ENCODE measurements around the gene EFEMP2.

EFEMP2 gene

GRCh38 chr11:65821107-65821506 is 51.5 kb downstream of the EFEMP2 start:
- H3K4me3 ChIP-seq (ENCODE audit: low read length): no peak overlapping the region
- no peak for DNase-seq (ENCODE audit: low read depth)
- TF ChIP-seq CTCF (conservative IDR thresholded peaks at IDR 0.05; ENCODE audit: low read length): no peak

GRCh38 chr11:65817835-65818680 is 54.5 kb downstream of the EFEMP2 start:
- DNase-seq (ENCODE audit: low read depth): peak; percentile 79
- TF ChIP-seq CTCF (conservative IDR thresholded peaks at IDR 0.05; ENCODE audit: low read length): peak; percentile 75
- peak overlapping the region; percentile 71 for H3K4me3 ChIP-seq (ENCODE audit: low read length)

- DNase-seq (ENCODE audit: low read depth): no peak
- TF ChIP-seq CTCF (conservative IDR thresholded peaks at IDR 0.05; ENCODE audit: low read length): no peak
These were observed 55.2 kb downstream of the EFEMP2 start for GRCh38 chr11:65817312-65817834.

GRCh38 chr11:65816696-65817095 is 55.9 kb downstream of the EFEMP2 start:
- TF ChIP-seq CTCF (conservative IDR thresholded peaks at IDR 0.05; ENCODE audit: low read length): no peak
- no peak for DNase-seq (ENCODE audit: low read depth)
- no peak overlapping the region for H3K4me3 ChIP-seq (ENCODE audit: low read length)

More at GRCh38 chr11:65817312-65817834, 55.2 kb downstream of the EFEMP2 start:
- H3K4me3 ChIP-seq (ENCODE audit: low read length): peak overlapping the region; percentile 71

Data from AG10803 (cell line).